ENCODE results near the gene LOXHD1. TPM values are rescaled to one million over a fixed set of nuclear protein-coding genes. Genes with fewer than 3 reads are reported as not detected.

LOXHD1 gene
- total and polyA plus RNA-seq, 2 of the 4 experiments (the other 2 are of a cell fraction), result not detected

- no peak overlapping the region for H3K9ac ChIP-seq (ENCODE audit: low read depth, low read length)
- POLR2A ChIA-PET (ENCODE audit: unreplicated experiment), result no interaction called here
- H3K36me3 ChIP-seq (ENCODE audit: control insufficient read depth, insufficient read depth, low read length), result no peaks in the 10 kb centered on the region
- no peaks in the 10 kb centered on the region for H3K79me1 ChIP-seq (ENCODE audit: low read depth in 1 of 2, low read length in 2 of 2)
- in situ Hi-C loops (cut with MboI; ENCODE audit: low sequenced_read_pairs), result no loop called here
- no peak overlapping the region for H3K23ac ChIP-seq (ENCODE audit: low read depth, low read length)
- 71% methylated on average over 1 of the region's 6 CpGs; no CpG with 5 or more reads in 1 of the 2 experiments for WGBS, 2 experiments (ENCODE audit: extremely low coverage in 2 of 2, insufficient read length in 1 of 2)
- DNase-seq, result no peak
- H3K4me2 ChIP-seq (ENCODE audit: low read depth, low read length), result no peak overlapping the region
- ATAC-seq (ENCODE audit: low read depth), result no peak
- H3K4me3 ChIP-seq (ENCODE audit: insufficient read depth, low read depth, low read length), result no peak overlapping the region
- H2AFZ ChIP-seq (replicated peaks; ENCODE audit: low read length, poor library complexity), result no peak overlapping the region
- no peak overlapping the region for H2BK20ac ChIP-seq (ENCODE audit: low read depth, low read length)
- no peaks in the 10 kb centered on the region for H4K20me1 ChIP-seq (ENCODE audit: insufficient read depth, low read length)
- H3K9me3 ChIP-seq (ENCODE audit: control insufficient read depth, insufficient read depth, low read length), result no peaks in the 10 kb centered on the region
- no peak overlapping the region for H2AK5ac ChIP-seq (ENCODE audit: low read depth, low read length)
- intact Hi-C loops (cut with micrococcal nuclease), result no loop called here
- CTCF ChIA-PET, result interaction anchor here (0.9 kb wide), 1 partner anchor 447 kb away, joined by 4 read pairs; a partner anchor contains a TSS
- dilution Hi-C loops (cut with HindIII; ENCODE audit: low sequenced_read_pairs, unreplicated experiment), result no loop called here
- H3K56ac ChIP-seq (ENCODE audit: extremely low read depth, insufficient read depth, low read length), result no peak overlapping the region
- no peak overlapping the region for H2BK120ac ChIP-seq (ENCODE audit: low read depth, low read length)
- no peak overlapping the region for H3K27ac ChIP-seq (ENCODE audit: insufficient read depth, low read length)
- H4K8ac ChIP-seq (ENCODE audit: low read depth in 2 of 2, low read length in 2 of 2), result no peak overlapping the region
- no TSS peak for BruUV-seq (replicated peaks)
- no peak overlapping the region for H2BK15ac ChIP-seq (ENCODE audit: low read depth, low read length)
- no peak overlapping the region for H4K5ac ChIP-seq (ENCODE audit: low read depth, low read length)
- no peak overlapping the region for H3K4ac ChIP-seq (ENCODE audit: low read depth, low read length)
- H2AK9ac ChIP-seq (replicated peaks; ENCODE audit: low read depth, low read length, poor library complexity), result no peak overlapping the region
- TF ChIP-seq RCOR1 (IDR thresholded peaks at IDR 0.05; ENCODE audit: insufficient replicate concordance, low read length) (no peak), SMC3 (IDR thresholded peaks at IDR 0.05; ENCODE audit: low read depth, low read length) (no peak), MXI1 (IDR thresholded peaks at IDR 0.05; ENCODE audit: borderline replicate concordance, low read depth, low read length) (no peak), USF2 (IDR thresholded peaks at IDR 0.05; ENCODE audit: low read depth, low read length) (no peak), ELK1 (IDR thresholded peaks at IDR 0.05; ENCODE audit: borderline replicate concordance, low read depth, low read length) (no peak), FOS (IDR thresholded peaks at IDR 0.05; ENCODE audit: low read depth, low read length) (no peak), NFE2L2 (IDR thresholded peaks at IDR 0.05; ENCODE audit: low read depth, low read length) (no peak), BHLHE40 (IDR thresholded peaks at IDR 0.05; ENCODE audit: low read depth, low read length) (no peak), POLR2A (IDR thresholded peaks at IDR 0.05; ENCODE audit: low read depth, low read length) (no peak), RAD21 (IDR thresholded peaks at IDR 0.05; ENCODE audit: low read length) (no peak), CEBPB (IDR thresholded peaks at IDR 0.05; ENCODE audit: low read depth, low read length) (no peak), CHD1 (IDR thresholded peaks at IDR 0.05; ENCODE audit: low read depth, low read length) (no peak), RFX5 (IDR thresholded peaks at IDR 0.05; ENCODE audit: low read depth, low read length) (no peak), MAFK (IDR thresholded peaks at IDR 0.05; ENCODE audit: low read depth, low read length) (no peak), MAZ (IDR thresholded peaks at IDR 0.05; ENCODE audit: borderline replicate concordance, low read depth, low read length) (no peak)
- TF ChIP-seq, protein P1, sequence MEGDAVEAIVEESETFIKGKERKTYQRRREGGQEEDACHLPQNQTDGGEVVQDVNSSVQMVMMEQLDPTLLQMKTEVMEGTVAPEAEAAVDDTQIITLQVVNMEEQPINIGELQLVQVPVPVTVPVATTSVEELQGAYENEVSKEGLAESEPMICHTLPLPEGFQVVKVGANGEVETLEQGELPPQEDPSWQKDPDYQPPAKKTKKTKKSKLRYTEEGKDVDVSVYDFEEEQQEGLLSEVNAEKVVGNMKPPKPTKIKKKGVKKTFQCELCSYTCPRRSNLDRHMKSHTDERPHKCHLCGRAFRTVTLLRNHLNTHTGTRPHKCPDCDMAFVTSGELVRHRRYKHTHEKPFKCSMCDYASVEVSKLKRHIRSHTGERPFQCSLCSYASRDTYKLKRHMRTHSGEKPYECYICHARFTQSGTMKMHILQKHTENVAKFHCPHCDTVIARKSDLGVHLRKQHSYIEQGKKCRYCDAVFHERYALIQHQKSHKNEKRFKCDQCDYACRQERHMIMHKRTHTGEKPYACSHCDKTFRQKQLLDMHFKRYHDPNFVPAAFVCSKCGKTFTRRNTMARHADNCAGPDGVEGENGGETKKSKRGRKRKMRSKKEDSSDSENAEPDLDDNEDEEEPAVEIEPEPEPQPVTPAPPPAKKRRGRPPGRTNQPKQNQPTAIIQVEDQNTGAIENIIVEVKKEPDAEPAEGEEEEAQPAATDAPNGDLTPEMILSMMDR (conservative IDR thresholded peaks at IDR 0.05; ENCODE audit: low read depth, low read length), result no peak
- no peak overlapping the region for H3K18ac ChIP-seq (ENCODE audit: low read depth, low read length)
- H3K27me3 ChIP-seq (ENCODE audit: control insufficient read depth, insufficient read depth, low read length), result no peaks in the 10 kb centered on the region
- no peak overlapping the region for H4K91ac ChIP-seq (ENCODE audit: insufficient read depth, low read depth, low read length)
- H2BK5ac ChIP-seq (ENCODE audit: low read depth, low read length, poor library complexity, severe bottlenecking), result no peak overlapping the region
- no peak overlapping the region for H3K14ac ChIP-seq (replicated peaks; ENCODE audit: low read depth, low read length)
- H3K4me1 ChIP-seq (ENCODE audit: control insufficient read depth, insufficient read depth, low read length), result no peaks in the 10 kb centered on the region
- H3K9me1 ChIP-seq (ENCODE audit: insufficient read depth, low read length), result no peaks in the 10 kb centered on the region
These were observed 35.8 kb downstream of the LOXHD1 start for GRCh38 chr18:46621111-46621766.
